H1 (cell line): ENCODE results near the gene SEC14L5. TPM values are rescaled to one million over a fixed set of nuclear protein-coding genes. Genes with fewer than 3 reads are reported as not detected.

Experiments
- CTCF ChIA-PET: fragments of 300-600 bp; sonication (Branson Sonifier 250); formaldehyde crosslinking; loops from one replicate; lab custom pipeline; 2021; ENCODE audit not compliant: partially characterized antibody; lab: Charles Lee
- POLR2A ChIA-PET: fragments of 300-600 bp; sonication (Branson Sonifier 250); formaldehyde crosslinking; loops from one replicate; lab custom pipeline; 2021; ENCODE audit warnings: inconsistent platforms; ENCODE audit not compliant: partially characterized antibody; lab: Charles Lee
- DNase-seq, 2 experiments: peaks; one replicate each; pipeline versions ENCODE4 v3.0.0 to v3.0.0-alpha.2; 2010 to 2022; ENCODE audit warnings: low spot score in 2 of 2, low read depth in 1 of 2, mixed read lengths in 1 of 2
- FAIRE-seq: peaks from 2 replicates; lab custom pipeline; 2011; peaks lifted over from hg19 to GRCh38; lab: Jason Lieb, UNC
- H2AFZ ChIP-seq: 2 replicates; pipeline ENCODE4 v1.8.1; 2012; ENCODE audit warnings: low read length, inconsistent platforms
- H2AK5ac ChIP-seq: 2 replicates; pipeline ENCODE4 v1.6.1; 2013; ENCODE audit warnings: low read depth, low read length
- H2BK120ac ChIP-seq: replicated peaks from 2 replicates; pipeline ENCODE3; 2013; ENCODE audit warnings: low read depth, low read length, inconsistent platforms
- H2BK12ac ChIP-seq: 2 replicates; pipeline ENCODE4 v1.6.1; 2013; ENCODE audit warnings: low read depth, low read length
- H2BK15ac ChIP-seq: 2 replicates; pipeline ENCODE4 v1.6.1; 2013; ENCODE audit warnings: low read length
- H2BK20ac ChIP-seq: 2 replicates; pipeline ENCODE4 v1.6.1; 2013; ENCODE audit warnings: low read length
- H2BK5ac ChIP-seq: 2 replicates; pipeline ENCODE4 v1.6.1; 2013; ENCODE audit warnings: low read depth, low read length
- H3K14ac ChIP-seq: 2 replicates; pipeline ENCODE4 v1.6.1; 2013; ENCODE audit warnings: inconsistent platforms; ENCODE audit not compliant: insufficient read length
- H3K18ac ChIP-seq: 2 replicates; pipeline ENCODE4 v1.6.1; 2013; ENCODE audit warnings: low read length; ENCODE audit errors: extremely low read depth
- H3K23ac ChIP-seq: 2 replicates; pipeline ENCODE4 v1.6.1; 2013; ENCODE audit warnings: inconsistent platforms; ENCODE audit not compliant: insufficient read length
- H3K23me2 ChIP-seq: 2 replicates; pipeline ENCODE4 v1.6.1; 2013; ENCODE audit warnings: low read depth, low read length
- H3K27ac ChIP-seq: 2 replicates; pipeline ENCODE4 v1.6.1; 2011; ENCODE audit warnings: low read depth, low read length, inconsistent platforms
- H3K27me3 ChIP-seq, 4 experiments: replicated peaks in 1 of 4; 1 replicate in 1 of 4; 2 replicates in 3 of 4; pipeline versions ENCODE4 v1.6.1 to v1.8.1; 2011 to 2013; ENCODE audit warnings: low read length in 3 of 4, mild to moderate bottlenecking in 3 of 4, inconsistent platforms in 2 of 4, mixed read lengths in 2 of 4, moderate library complexity in 1 of 4; ENCODE audit not compliant: control insufficient read depth in 3 of 4, insufficient read depth in 3 of 4; ENCODE audit errors: extremely low read depth in 1 of 4
- H3K36me3 ChIP-seq, 4 experiments: 2 replicates each; pipeline versions ENCODE4 v1.6.1 to v1.8.1; 2011 to 2013; ENCODE audit warnings: mild to moderate bottlenecking in 4 of 4, low read length in 3 of 4, moderate library complexity in 2 of 4, control low read depth in 1 of 4, inconsistent platforms in 1 of 4; ENCODE audit not compliant: insufficient read depth in 4 of 4, control insufficient read depth in 2 of 4
- H3K4ac ChIP-seq: replicated peaks from 2 replicates; pipeline ENCODE3; 2013; ENCODE audit warnings: low read length, low read depth, mixed read lengths, inconsistent platforms; ENCODE audit not compliant: insufficient read length
- H3K4me1 ChIP-seq, 4 experiments: replicated peaks in 1 of 4; 1 replicate in 1 of 4; 2 replicates in 3 of 4; pipeline versions ENCODE4 v1.6.1 to v1.8.1; 2011 to 2013; ENCODE audit warnings: low read length in 3 of 4, inconsistent platforms in 2 of 4, mixed read lengths in 1 of 4; ENCODE audit not compliant: insufficient read depth in 4 of 4, control insufficient read depth in 3 of 4
- H3K4me2 ChIP-seq, 2 experiments: 2 replicates each; pipeline versions ENCODE4 v1.6.1 to v1.8.1; 2011 to 2013; ENCODE audit warnings: low read depth in 2 of 2, low read length in 2 of 2, control low read depth in 1 of 2, inconsistent platforms in 1 of 2, mild to moderate bottlenecking in 1 of 2; ENCODE audit not compliant: insufficient read depth in 1 of 2
- H3K4me3 ChIP-seq, 4 experiments: fragments of 200-600, 300-600 bp in 1 of 4; sonication (generic), shearing (Covaris generic), sonication (Bioruptor Twin) in 1 of 4; 2 replicates each; pipeline versions ENCODE4 v1.5.1 to v1.8.1; 2011 to 2016; ENCODE audit warnings: low read length in 4 of 4, low read depth in 3 of 4, control low read depth in 2 of 4, inconsistent platforms in 2 of 4, mild to moderate bottlenecking in 2 of 4, mixed read lengths in 1 of 4, moderate library complexity in 1 of 4; ENCODE audit not compliant: insufficient read depth in 2 of 4; ENCODE audit errors: extremely low read depth in 1 of 4
- H3K56ac ChIP-seq: replicated peaks from 2 replicates; pipeline ENCODE3; 2013; ENCODE audit warnings: low read depth, mild to moderate bottlenecking, mixed read lengths, low read length, inconsistent platforms; ENCODE audit not compliant: insufficient read length
- H3K79me1 ChIP-seq: 2 replicates; pipeline ENCODE4 v1.6.1; 2013; ENCODE audit warnings: low read depth, low read length, control low read depth
- H3K79me2 ChIP-seq, 2 experiments: 2 replicates each; pipeline versions ENCODE4 v1.6.1 to v1.8.1; 2012 to 2013; ENCODE audit warnings: low read length in 2 of 2, mild to moderate bottlenecking in 2 of 2, inconsistent platforms in 1 of 2; ENCODE audit not compliant: insufficient read depth in 2 of 2, control insufficient read depth in 1 of 2
- H3K9ac ChIP-seq, 4 experiments: replicated peaks in 1 of 4; 1 replicate in 1 of 4; 2 replicates in 3 of 4; pipeline versions ENCODE4 v1.6.1 to v1.8.1; 2011 to 2013; ENCODE audit warnings: low read depth in 3 of 4, low read length in 3 of 4, control low read depth in 2 of 4, mild to moderate bottlenecking in 2 of 4, moderate library complexity in 2 of 4, inconsistent platforms in 1 of 4; ENCODE audit errors: extremely low read depth in 1 of 4
- H3K9me3 ChIP-seq, 2 experiments: 2 replicates each; pipeline versions ENCODE4 v1.6.1 to v1.8.1; 2012 to 2013; ENCODE audit warnings: mild to moderate bottlenecking in 2 of 2, moderate library complexity in 2 of 2, control low read depth in 1 of 2, inconsistent platforms in 1 of 2, low read depth in 1 of 2, low read length in 1 of 2, mixed read lengths in 1 of 2; ENCODE audit not compliant: insufficient read depth in 2 of 2
- H4K20me1 ChIP-seq, 2 experiments: replicated peaks in 1 of 2; 2 replicates each; pipeline versions ENCODE3 to v1.8.1; 2011 to 2013; ENCODE audit warnings: inconsistent platforms in 2 of 2, low read length in 2 of 2, mild to moderate bottlenecking in 1 of 2; ENCODE audit not compliant: insufficient read depth in 2 of 2, control insufficient read depth in 1 of 2
- H4K5ac ChIP-seq: 2 replicates; pipeline ENCODE4 v1.6.1; 2013; ENCODE audit warnings: low read length, low read depth, mixed read lengths, inconsistent platforms; ENCODE audit not compliant: insufficient read length
- H4K8ac ChIP-seq: 2 replicates; pipeline ENCODE4 v1.8.0; 2013; ENCODE audit warnings: mild to moderate bottlenecking, moderate library complexity, low read length, inconsistent platforms; ENCODE audit not compliant: insufficient read depth; ENCODE audit errors: extremely low read depth
- H4K91ac ChIP-seq: replicated peaks from 2 replicates; pipeline ENCODE3; 2013; ENCODE audit warnings: low read length, mixed read lengths, inconsistent platforms; ENCODE audit not compliant: insufficient read length
- ASH2L ChIP-seq: fragments of 200-600, 300-600 bp; sonication (generic); IDR thresholded peaks from one replicate; pipeline ENCODE4 v1.7.1; 2017; ENCODE audit warnings: low read length
- CTCF ChIP-seq, 3 experiments: IDR thresholded peaks; 1 replicate in 2 of 3; 2 replicates in 1 of 3; pipeline versions ENCODE4 v1.5.1 to v1.6.1; 2011; ENCODE audit warnings: low read length in 3 of 3, mild to moderate bottlenecking in 3 of 3, inconsistent platforms in 2 of 3, low read depth in 1 of 3, moderate library complexity in 1 of 3; ENCODE audit not compliant: insufficient read depth in 1 of 3; ENCODE audit errors: control extremely low read depth in 1 of 3
- FOSL1 ChIP-seq: IDR thresholded peaks from 2 replicates; pipeline ENCODE4 v1.6.1; 2011; ENCODE audit warnings: mild to moderate bottlenecking, low read depth, low read length, moderate library complexity; ENCODE audit not compliant: insufficient read depth
- HDAC2 ChIP-seq, 2 experiments: fragments of 300-600 bp in 1 of 2; sonication (generic) in 1 of 2; IDR thresholded peaks; 2 replicates each; pipeline ENCODE4 v1.6.1; 2011 to 2012; ENCODE audit warnings: low read depth in 2 of 2, low read length in 2 of 2, mild to moderate bottlenecking in 2 of 2, moderate library complexity in 2 of 2, borderline replicate concordance in 1 of 2, inconsistent platforms in 1 of 2
- MAFK ChIP-seq: IDR thresholded peaks from 2 replicates; pipeline ENCODE4 v1.6.1; 2012; ENCODE audit warnings: low read depth, mild to moderate bottlenecking, improper control_type of control experiment, low read length
- RXRA ChIP-seq: IDR thresholded peaks from 2 replicates; pipeline ENCODE4 v1.6.1; 2011; ENCODE audit warnings: low read depth, mild to moderate bottlenecking, low read length, moderate library complexity; ENCODE audit not compliant: insufficient read depth
- SAP30 ChIP-seq: fragments of 300-600 bp; sonication (generic); IDR thresholded peaks from 2 replicates; pipeline ENCODE4 v1.7.1; 2012; ENCODE audit warnings: low read length, moderate library complexity, mild to moderate bottlenecking, inconsistent platforms; ENCODE audit not compliant: insufficient read depth, insufficient replicate concordance
- SRF ChIP-seq: IDR thresholded peaks from 2 replicates; pipeline ENCODE4 v1.6.1; 2011; ENCODE audit warnings: mild to moderate bottlenecking, low read depth, low read length, moderate library complexity
- WGBS, 2 experiments: shearing (Covaris generic) in 1 of 2; methylation state at CpG; one replicate each; pipeline versions ENCODE4 v1.1.6 to v1.1.7; 2013 to 2015; ENCODE audit warnings: low lambda C conversion rate in 2 of 2, mixed read lengths in 2 of 2, inconsistent platforms in 1 of 2, low coverage in 1 of 2, missing lambda C conversion rate in 1 of 2; ENCODE audit not compliant: insufficient replicate concordance in 2 of 2, insufficient coverage in 1 of 2, insufficient read length in 1 of 2; ENCODE audit errors: extremely low coverage in 1 of 2, missing lambda C conversion rate in 1 of 2; 5-methylcytosine and 5-hydroxymethylcytosine counted together
- polyA plus RNA-seq, 7 experiments: library from polyadenylated mRNA; depleted of rRNA in 3 of 7; stranded (reverse) in 5 of 7; unstranded in 2 of 7; fragments of >200 nt in 5 of 7; fragments of 200-250 nt in 2 of 7; gene quantifications; 1 replicate in 5 of 7; 2 replicates in 1 of 7; 4 replicates in 1 of 7; pipeline versions ENCODE4 v1.2.1 to v1.2.3, GENCODE V29; 2011 to 2013; ENCODE audit warnings: missing spikeins in 2 of 7, mixed read lengths in 2 of 7
- total RNA-seq: library from RNA; stranded (reverse); fragmentation: NEBNext Ultra II Directional; extraction: Animal tissue kit (Norgen Biotek cat#: 25700); gene quantifications from 2 replicates; pipeline ENCODE4 v1.2.1, GENCODE V29; 2021

The SEC14L5 gene
- total and polyA plus RNA-seq, 2 of the 8 experiments (the other 6 are each of a cell fraction or from before 2014, with no cell fraction given): 1.9 to 3.0 TPM

- Histone ChIP-seq H2BK20ac (no peak overlapping the region), H3K4me3 (no peak overlapping the region), H2BK5ac (no peak overlapping the region), H3K23ac (no peak overlapping the region), H3K9ac (no peak overlapping the region), H3K23me2 (no peaks in the 10 kb centered on the region), H3K56ac (no peak overlapping the region), H3K36me3 (no peaks in the 10 kb centered on the region), H4K8ac (no peak overlapping the region), H4K91ac (no peak overlapping the region), H2AFZ (no peak overlapping the region), H3K4me2 (no peak overlapping the region), H3K18ac (no peak overlapping the region), H2BK120ac (no peak overlapping the region), H2AK5ac (no peak overlapping the region), H2BK12ac (no peak overlapping the region), H4K5ac (no peak overlapping the region), H4K20me1 (peaks cover 0 to 1% of the 10 kb centered on the region in 2 experiments), H3K14ac (no peak overlapping the region), H2BK15ac (no peak overlapping the region), H3K27me3 (no peaks in the 10 kb centered on the region), H3K79me1 (peaks cover 3% of the 10 kb centered on the region; the same call in 1 of the 2 replicates), H3K4ac (no peak overlapping the region), H3K79me2 (no peaks in the 10 kb centered on the region), H3K27ac (no peak overlapping the region), H3K9me3 (no peaks in the 10 kb centered on the region), H3K4me1 (peaks cover 0 to 8% (median 4%) of the 10 kb centered on the region in 4 experiments; a peak in 5 of 7 replicates)
- no peak for FAIRE-seq
- CTCF ChIA-PET: no interaction called here
- POLR2A ChIA-PET: interaction anchor here (1.2 kb wide), 1 partner anchor 24 kb away, joined by 3 read pairs; no protein-coding TSS in a partner anchor
- 77% methylated on average over 4 of the region's 4 CpGs; no CpG with 5 or more reads in 1 of the 2 experiments for WGBS, 2 experiments
- DNase-seq: no peak
- TF ChIP-seq MAFK (no peak), CTCF (IDR thresholded peaks at IDR 0.05; ENCODE audit: control extremely low read depth in 1 of 3, insufficient read depth in 1 of 3, low read depth in 1 of 3, low read length in 3 of 3) (no peak), HDAC2 (IDR thresholded peaks at IDR 0.05; ENCODE audit: borderline replicate concordance in 1 of 2, low read depth in 2 of 2, low read length in 2 of 2) (no peak), FOSL1 (no peak), ASH2L (no peak), RXRA (no peak), SAP30 (no peak), SRF (no peak)
Observed at GRCh38 chr16:4917117-4917516, 41.0 kb upstream of the SEC14L5 start.
